GM21576 (cell line): ENCODE data around the gene DCLRE1C.
"Not testable (repeated sequence)": the region's sequence is repeated elsewhere in the genome, so short reads cannot be mapped to it uniquely, and the experiment has no call there.

Experiments used
- ATAC-seq: cut with Tn5 transposase; IDR thresholded peaks from one replicate; pipeline ENCODE4 v1.9.1; 2021; ENCODE audit warnings: mild to moderate bottlenecking, moderate library complexity; ENCODE audit not compliant: unreplicated experiment

DCLRE1C gene

DNA sequence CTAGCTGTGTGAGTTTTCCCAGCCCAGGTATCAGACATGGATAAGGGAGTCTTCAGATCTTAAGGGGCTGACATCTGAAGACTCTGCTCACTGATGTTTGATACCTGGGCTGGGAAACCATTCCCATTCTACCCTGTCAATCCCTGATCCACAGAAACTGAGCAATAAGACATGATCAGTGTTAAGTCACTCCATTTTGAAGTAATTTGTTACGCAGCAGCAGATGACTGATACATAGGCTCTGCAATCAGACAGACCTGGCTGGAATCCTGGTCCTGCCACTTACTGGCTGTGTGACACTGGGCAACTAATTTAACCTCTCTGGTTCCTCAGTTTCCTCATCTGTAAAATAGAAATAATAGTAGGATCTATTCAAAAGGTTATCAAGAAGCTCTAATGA is 6.6 kb downstream of the DCLRE1C start:
- no peak for ATAC-seq

GRCh38 chr10:14945108-14945507 is 8.8 kb downstream of the DCLRE1C start:
- no peak for ATAC-seq

- ATAC-seq = not testable (repeated sequence)
Observed at GRCh38 chr10:14942950-14943338, 11.0 kb downstream of the DCLRE1C start.

DNA sequence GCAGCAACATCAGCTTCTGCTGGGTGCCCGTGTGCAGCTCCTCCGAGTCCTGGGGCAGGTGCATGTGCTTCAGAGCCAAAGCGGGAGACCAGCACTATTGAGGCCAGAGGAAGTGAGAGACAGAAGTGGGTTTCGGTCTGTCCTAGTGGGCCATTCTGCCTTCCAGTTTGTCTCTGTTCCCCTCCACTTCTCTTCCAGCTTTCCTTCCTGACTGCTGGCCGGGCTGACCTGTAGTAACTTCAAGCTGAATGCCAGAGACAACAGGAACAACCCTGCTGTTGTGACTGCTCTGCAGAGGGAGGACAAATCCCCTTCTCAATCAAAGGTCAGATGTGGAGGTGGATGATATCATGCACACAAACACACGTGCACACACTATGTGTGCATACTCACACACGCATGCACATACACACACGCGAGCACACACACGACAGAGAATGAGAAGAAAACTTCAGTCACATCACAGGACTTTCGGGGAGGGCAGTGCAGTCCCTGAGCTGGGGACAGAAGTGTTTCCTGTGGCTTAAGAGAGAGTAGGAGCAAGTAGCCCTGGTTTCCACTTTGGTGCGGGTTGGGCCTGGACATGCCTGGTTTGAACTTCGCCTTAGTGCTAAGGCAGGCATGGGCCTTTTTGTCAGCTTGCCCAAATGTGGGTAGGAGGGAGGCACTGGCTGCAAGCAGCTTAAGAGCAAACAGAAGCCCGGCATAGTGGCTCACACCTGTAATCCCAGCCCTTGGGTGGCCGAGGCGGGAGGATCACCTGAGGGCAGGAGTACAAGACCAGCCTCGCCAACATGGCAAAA is 11.5 kb downstream of the DCLRE1C start:
- peak; percentile 94 for ATAC-seq

GRCh38 chr10:14938971-14939370 is 14.9 kb downstream of the DCLRE1C start:
- not testable (repeated sequence) for ATAC-seq

DNA sequence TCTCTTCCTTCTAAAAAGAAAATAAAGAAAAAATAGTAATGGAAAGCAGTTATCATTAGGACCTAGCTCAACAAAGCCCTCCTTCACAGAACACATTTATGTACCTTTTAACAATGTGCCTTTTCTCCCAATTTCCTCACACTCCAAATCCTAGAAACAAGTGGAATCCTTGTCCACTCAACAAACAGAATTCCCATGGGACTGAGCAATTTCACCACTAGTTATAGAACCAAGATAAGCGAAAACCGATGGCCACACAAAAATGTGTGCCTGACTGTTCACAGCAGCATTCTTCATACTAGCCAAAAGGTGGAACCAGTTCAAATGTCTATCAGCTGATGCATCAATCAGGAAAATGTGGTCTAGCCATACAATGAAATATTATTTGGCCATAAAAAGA is 17.3 kb downstream of the DCLRE1C start:
- no peak for ATAC-seq

- ATAC-seq = no peak
Observed at GRCh38 chr10:14930610-14931009, 23.3 kb downstream of the DCLRE1C start.

GRCh38 chr10:14926722-14927416 is 27.0 kb downstream of the DCLRE1C start:
- peak; percentile 97 for ATAC-seq

DNA sequence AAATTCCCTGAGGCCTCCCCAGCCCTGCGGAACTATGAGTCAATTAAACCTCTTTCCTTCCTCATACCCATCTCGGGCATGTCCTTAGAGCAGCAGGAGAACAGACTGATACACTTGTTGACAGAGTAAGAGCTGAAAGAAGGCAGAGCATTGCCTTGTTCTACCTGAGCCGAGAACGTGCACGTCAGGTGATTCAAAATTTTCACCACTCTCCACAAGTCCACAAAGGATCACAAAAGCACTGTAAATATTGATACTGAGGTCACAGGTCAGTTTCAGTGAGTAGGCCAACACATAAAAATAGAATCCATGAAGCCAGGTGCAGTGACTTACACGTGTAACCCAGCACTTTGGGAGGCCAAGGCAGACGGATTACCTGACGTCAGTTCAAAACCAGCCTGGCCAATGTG is 27.8 kb downstream of the DCLRE1C start:
- ATAC-seq = peak; percentile 21

- ATAC-seq = no peak
Observed at GRCh38 chr10:14925268-14925667, 28.6 kb downstream of the DCLRE1C start.

GRCh38 chr10:14924013-14924412 is 29.9 kb downstream of the DCLRE1C start:
- no peak for ATAC-seq

GRCh38 chr10:14918964-14919363 is 34.9 kb downstream of the DCLRE1C start:
- ATAC-seq = no peak

GRCh38 chr10:14917827-14918226 is 36.1 kb downstream of the DCLRE1C start:
- ATAC-seq = no peak

DNA sequence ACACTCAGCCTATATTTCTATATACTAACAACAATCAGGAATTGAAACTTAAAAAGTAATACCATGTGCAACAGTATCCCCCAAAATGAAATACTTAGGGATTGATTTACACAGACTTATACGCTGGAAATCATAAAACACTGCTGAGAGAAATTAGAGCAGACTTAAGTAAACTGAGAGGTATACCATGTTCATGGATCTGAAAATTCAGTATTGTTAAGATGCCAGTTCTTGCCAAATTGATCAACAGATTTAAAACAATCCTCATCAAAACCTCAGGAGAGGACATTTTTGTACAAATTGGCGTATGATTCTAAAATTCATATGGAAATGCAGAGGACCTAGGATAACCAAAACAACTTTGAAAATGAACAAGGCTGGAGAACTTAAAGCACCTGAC is 37.3 kb downstream of the DCLRE1C start:
- ATAC-seq = no peak

GRCh38 chr10:14911801-14912200 is 42.1 kb downstream of the DCLRE1C start:
- no peak for ATAC-seq

DNA sequence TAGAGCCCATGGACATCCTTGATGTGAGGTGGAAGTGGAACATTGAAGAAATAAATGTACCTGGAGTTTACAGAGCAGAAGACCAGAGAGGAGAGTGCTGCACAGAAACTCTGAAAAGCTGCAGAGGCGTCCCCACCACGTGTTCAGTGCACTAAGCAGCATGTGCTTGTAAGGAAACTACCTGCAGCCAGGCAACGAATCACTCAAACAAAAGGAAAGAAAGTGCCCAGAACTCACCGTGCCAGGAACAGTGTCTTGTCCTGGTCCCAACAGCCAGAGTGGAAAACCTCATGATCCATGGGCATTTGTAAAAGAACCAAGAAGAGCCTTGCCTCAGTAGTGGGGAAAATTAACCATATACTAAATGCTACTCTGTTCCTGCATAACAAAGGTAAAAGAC is 42.9 kb downstream of the DCLRE1C start:
- ATAC-seq = no peak

- ATAC-seq = no peak
Observed at GRCh38 chr10:14909101-14909500, 44.8 kb downstream of the DCLRE1C start.

DNA sequence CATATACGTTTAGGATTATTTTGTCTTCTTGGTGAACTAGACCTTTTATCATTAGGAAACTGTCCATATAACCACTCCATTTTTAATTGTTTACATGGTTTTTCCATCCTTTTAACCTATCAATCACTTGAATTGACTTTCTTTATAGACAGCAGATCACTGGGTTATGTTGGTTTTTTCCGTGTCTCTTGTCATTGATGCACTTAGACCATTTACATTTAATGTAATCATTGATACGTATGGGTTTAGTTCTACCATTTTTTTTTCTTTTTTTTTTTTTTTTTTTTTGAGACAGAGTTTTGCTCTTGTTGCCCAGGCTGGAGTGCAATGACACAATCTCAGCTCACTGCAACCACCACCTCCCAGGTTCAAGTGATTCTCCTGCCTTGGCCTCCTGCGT is 46.3 kb downstream of the DCLRE1C start:
- ATAC-seq = not testable (repeated sequence)

GRCh38 chr10:14906765-14907164 is 47.1 kb downstream of the DCLRE1C start:
- ATAC-seq = no peak

GRCh38 chr10:14905890-14906289 is 48.0 kb downstream of the DCLRE1C start:
- no peak for ATAC-seq

GRCh38 chr10:14904864-14905263 is 49.0 kb downstream of the DCLRE1C start:
- ATAC-seq = no peak

GRCh38 chr10:14904316-14904732 is 49.6 kb downstream of the DCLRE1C start:
- ATAC-seq = no peak
